Stimulated activated CD4-positive, alpha-beta T cell treated with anti-CD3 and anti-CD28 coated beads, Interleukin-12 subunit alpha, Interleukin-12 subunit beta, amount 100 ng/mL, for 4 hours (primary cell): ENCODE data around the gene TNS3.

ENCODE experiments used
- DNase-seq: peaks from one replicate; pipeline ENCODE4 v3.0.0-alpha.2; 2020

TNS3 gene

DNA sequence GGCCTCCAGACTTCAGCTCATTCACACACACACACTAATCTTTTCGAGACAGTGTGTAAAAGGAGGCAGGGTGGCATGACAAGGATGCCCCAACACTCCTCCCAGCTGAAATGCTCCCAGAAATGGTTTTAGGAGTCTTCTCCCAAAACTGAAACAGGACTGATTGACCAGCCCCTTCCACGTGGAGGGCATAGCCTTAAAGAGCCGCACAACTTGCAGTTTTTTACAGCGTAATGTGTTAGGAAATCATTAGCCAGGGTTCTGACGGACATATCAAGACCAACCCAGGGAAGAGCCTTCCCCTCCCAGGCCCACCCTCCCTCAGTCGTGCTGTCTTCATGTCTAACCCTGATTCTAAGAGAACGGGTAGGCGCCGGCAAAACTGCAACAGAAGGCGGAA, 224.6 kb downstream of the TNS3 start:
- no peak for DNase-seq

- no peak for DNase-seq
Observed at GRCh38 chr7:47356261-47356660, 225.7 kb downstream of the TNS3 start.

DNA sequence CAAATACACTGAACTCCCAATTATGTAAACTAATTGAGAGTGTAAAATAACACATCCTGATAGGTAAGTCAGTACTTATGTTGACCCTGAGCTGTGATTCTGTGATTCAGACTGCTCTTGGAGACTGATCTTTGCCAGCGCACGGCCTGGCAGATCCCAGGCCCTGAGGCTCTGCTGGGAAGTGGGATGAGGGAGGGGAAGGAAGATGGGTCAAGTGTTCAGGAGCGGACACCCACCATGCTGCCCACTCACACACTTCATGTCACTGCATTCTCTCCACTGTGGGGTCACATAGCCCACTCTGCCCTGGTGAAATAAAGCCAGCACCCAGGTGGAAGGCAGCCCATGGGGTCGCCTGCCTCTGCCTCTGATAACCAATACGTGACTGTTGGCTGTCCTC, 226.2 kb downstream of the TNS3 start:
- no peak for DNase-seq

GRCh38 chr7:47354831-47355541, 226.9 kb downstream of the TNS3 start:
- DNase-seq, result no peak

GRCh38 chr7:47354071-47354470, 227.8 kb downstream of the TNS3 start:
- DNase-seq, result no peak

DNA sequence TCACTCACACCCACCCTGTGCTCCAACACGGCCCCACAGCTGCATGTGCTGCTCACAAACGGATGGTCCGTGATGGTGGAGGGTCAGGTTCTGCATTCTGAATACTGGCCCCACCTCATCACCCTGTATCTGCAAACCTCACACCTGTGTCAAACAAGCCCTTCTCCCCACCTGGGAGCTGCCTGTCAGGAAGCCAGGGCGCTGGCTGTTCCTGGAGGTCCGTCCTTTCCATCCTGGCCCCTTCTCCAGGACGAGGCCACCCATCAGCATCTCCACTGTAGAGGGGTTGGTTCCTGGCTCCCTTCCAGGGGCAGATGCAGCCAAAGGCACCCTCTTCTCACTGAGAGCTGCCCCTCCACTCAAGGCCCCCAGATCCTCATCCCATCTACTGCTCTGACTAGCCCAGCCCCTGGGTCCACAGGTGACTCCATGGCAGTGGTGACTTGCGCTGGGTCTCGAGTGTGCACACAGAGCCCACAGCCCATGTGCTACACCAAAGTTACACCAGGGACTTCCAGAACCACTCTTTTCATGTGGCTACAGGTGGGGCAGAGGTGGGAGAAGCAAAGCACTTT, 229.4 kb downstream of the TNS3 start:
- no peak for DNase-seq

- no peak for DNase-seq
Observed at GRCh38 chr7:47351233-47352154, 230.4 kb downstream of the TNS3 start.

DNA sequence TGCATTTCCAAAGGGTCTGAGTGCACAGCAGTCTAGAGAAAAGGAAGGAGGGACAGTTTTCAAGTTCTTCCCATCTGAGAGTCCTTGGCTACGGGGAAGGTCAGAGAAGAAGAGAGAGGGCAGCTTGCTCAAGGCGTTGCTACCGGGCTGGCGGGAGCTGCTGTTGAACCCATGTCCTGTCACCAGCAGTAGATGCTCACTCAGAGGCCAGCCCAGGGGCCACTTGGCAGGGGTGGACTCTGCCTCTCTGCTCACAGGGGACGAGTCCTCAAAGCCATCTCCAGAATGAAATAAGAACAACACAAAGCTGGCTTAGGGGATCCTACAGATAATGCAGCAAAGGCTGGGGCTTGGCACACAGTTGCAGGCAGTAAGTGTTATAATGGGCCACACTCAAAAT, 231.5 kb downstream of the TNS3 start:
- DNase-seq, result no peak

DNA sequence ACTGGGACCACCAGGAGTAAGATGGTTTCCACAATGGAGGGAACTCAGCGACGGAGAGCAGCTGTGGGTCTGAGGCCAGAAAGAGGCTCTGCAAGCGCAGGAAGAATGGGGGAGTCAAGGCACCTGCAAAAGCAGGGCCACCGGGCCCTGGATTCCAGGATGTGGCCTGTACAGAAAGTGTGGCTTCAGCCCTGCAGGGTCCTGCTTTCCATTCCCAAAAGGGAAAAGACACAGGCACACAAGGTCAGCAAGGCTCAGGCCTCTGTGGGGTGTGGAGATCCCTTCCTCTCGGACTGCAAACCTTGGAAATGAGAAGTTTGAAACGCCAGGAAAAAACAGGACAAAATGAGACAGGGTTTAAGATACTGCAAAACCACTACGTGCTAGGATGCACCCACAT, 232.5 kb downstream of the TNS3 start:
- DNase-seq, result no peak

GRCh38 chr7:47347816-47348385, 234.0 kb downstream of the TNS3 start:
- DNase-seq, result no peak

DNA sequence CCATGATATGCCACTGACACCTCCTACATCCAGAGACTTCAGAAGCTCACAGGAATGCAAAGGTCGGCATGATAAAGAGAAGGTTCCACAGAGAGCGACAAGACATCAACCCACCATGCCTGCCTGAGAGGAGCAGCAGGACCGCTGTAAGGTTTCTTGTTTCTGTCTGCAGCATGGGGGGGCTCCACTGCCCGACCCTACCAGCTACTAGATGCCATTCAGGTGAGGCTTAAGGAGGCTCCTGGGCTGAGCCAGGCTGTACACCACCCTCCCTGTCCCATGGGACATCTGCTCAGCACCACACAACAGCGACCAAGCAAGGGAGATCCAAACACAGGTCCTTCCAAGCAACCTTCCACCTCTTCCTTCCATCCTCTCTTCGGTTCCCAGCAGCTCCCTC, 234.6 kb downstream of the TNS3 start:
- DNase-seq, result no peak

DNA sequence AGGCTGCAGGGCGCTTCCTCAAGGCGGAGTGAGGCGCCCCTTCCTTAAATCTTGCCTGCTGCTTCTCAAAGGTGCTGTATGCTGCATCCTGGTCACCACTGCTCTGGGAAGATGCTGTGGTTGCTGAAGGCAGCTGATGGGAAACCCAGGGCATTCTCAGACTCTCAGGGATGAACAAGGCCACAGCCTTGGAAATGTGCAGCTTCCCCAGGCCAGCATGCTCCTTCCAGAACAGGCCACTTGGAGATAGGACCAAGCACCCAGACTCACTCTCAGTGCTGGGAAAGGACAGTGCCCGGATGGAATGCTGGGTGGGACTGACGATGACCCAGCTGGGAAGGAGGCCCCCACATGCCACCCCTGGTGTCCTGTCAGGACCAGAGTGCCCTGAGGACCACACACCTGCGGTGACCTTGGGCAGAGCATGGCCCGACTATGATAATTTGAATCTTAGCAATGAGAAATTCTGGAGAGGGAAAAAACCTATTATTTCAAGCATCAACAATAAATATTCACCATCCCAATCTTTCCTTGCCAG, 235.5 kb downstream of the TNS3 start:
- DNase-seq, result no peak

DNA sequence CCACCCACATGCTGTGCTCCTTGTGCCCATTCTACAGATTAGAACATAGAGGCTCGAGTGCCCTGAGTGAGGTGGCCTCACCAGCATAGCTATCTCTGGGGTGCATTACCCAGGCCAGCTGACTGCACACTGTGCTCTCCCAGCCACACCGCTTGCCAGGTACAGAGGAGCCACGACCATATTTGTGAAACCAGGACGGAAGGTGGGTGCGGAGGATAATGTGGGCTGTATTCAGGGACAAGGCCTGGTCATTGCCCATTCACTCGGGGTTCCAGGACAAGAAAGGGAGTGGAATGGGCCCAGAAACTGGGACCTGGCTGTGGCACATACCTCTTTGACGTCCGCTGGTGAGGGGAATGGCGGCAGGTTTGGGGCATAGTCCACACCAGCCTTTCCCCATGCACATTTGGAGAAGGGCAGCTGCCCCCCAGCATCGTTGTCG, 236.0 kb downstream of the TNS3 start:
- no peak for DNase-seq

DNA sequence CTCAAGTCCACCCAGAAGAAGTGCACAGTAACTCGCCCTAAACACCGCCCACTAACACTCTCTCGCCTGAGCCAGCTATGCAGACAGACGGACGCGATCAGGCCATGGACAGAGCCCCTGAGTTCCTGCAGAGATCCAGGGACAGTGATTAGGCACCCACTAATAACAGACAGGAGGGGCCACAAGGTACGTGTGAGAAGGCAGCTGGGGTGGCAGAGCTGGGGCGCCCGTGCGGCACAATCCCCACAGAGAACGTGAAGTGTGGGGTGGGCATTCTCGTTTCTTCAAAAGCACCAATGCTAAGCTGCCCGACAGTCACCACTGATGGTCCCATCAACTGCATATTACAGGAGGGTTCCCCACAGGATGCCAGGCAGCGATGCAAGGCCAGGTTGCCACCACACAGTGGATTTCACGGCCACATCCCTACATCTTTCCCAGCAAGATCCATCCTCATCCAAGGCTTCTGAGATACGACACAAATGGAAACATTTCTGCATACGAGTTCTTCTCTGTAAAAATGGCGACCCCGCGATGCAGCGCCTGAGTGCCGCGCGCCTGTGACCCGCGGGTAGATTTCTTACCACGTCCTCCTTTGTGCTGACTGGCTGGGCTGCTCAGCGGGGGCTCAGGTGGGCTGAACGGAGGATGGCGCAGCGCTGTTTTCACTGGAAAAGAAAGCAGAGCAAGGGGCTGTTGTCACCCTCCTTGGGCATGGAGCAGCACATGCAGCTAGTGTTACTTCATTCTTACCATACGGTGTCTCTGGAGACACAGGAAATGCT, 237.5 kb downstream of the TNS3 start:
- no peak for DNase-seq

DNA sequence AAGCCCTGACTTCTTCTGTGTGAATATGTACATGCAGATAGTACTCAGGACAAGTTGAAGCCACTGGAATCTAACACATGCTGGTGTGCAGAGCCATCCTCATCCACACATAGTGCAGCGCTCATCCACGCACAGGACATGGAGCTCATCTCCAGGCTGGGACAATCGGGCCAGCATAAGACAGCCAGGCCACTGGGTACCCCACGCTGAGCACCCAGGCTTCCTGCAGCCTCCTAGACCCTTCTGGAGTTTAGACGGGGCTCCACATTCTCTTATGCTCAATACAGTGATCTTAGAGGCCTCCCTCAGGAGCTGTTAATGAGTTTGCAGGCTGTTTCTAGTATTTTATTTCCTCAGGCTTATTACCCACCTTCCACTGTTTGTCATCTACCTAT, 238.9 kb downstream of the TNS3 start:
- DNase-seq, result no peak

GRCh38 chr7:47342296-47343060, 239.4 kb downstream of the TNS3 start:
- DNase-seq, result no peak

DNA sequence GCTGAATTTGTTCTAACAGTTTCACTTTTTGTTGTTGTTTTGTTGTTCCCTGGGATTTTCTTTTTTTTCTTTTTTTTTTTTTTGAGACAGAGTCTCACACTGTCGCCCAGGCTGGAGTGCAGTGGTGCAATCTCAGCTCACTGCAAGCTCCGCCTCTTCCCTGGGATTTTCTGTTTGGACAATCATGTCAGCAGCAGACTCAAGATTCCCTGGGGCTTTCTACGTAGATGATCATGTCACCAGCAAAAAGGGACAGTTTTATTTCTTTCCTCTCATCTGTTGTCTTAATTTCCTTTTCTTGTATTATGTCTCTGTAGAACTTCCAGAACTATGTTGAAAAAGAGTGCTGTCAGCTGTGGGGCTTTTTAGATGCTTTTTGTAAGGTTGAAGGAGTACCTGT, 241.4 kb downstream of the TNS3 start:
- DNase-seq, result no peak

GRCh38 chr7:47338026-47338425, 243.9 kb downstream of the TNS3 start:
- DNase-seq, result no peak

- DNase-seq, result no peak
Observed at GRCh38 chr7:47337531-47337930, 244.4 kb downstream of the TNS3 start.

- no peak for DNase-seq
Observed at GRCh38 chr7:47336472-47337425, 245.2 kb downstream of the TNS3 start.
